GM21737 (cell line): ENCODE results near the gene DRD1.

Experiments used
- ATAC-seq: cut with Tn5 transposase; IDR thresholded peaks from one replicate; pipeline ENCODE4 v1.9.1; 2021; ENCODE audit warnings: mild to moderate bottlenecking, moderate library complexity; ENCODE audit not compliant: unreplicated experiment

DRD1 gene

GRCh38 chr5:175444060-175444904 lies at the start of gene DRD1:
Gene DRD1, minus strand, starts transcription at chr5:175444182. Its CDS starts 1,083 bp downstream, at chr5:175443099.
- ATAC-seq: peak; percentile 74

GRCh38 chr5:175493726-175494125 lies 49.7 kb upstream of the DRD1 start:
- no peak for ATAC-seq

- no peak for ATAC-seq
These were observed 49.3 kb upstream of the DRD1 start for GRCh38 chr5:175493260-175493659.

- no peak for ATAC-seq
These were observed 47.2 kb upstream of the DRD1 start for GRCh38 chr5:175491223-175491622.

GRCh38 chr5:175489693-175490443 lies 45.9 kb upstream of the DRD1 start:
- ATAC-seq: no peak

- no peak for ATAC-seq
These were observed 43.7 kb upstream of the DRD1 start for GRCh38 chr5:175487514-175488222.

- no peak for ATAC-seq
These were observed 41.6 kb upstream of the DRD1 start for GRCh38 chr5:175485631-175486030.

- no peak for ATAC-seq
These were observed 40.8 kb upstream of the DRD1 start for GRCh38 chr5:175484829-175485228.

- ATAC-seq: no peak
These were observed 40.3 kb upstream of the DRD1 start for GRCh38 chr5:175484322-175484721.

GRCh38 chr5:175483337-175483736 lies 39.4 kb upstream of the DRD1 start:
- ATAC-seq: no peak

GRCh38 chr5:175479125-175479881 lies 35.3 kb upstream of the DRD1 start:
- ATAC-seq: no peak

- ATAC-seq: peak; percentile 92
These were observed 34.6 kb upstream of the DRD1 start, which contains the start of gene SFXN1 for GRCh38 chr5:175478384-175479124. Gene SFXN1, plus strand, starts transcription at chr5:175478560. Its CDS starts 13,544 bp downstream, at chr5:175492104.

- no peak for ATAC-seq
These were observed 34.0 kb upstream of the DRD1 start for GRCh38 chr5:175478008-175478383.

GRCh38 chr5:175477440-175477839 lies 33.5 kb upstream of the DRD1 start:
- ATAC-seq: no peak

- no peak for ATAC-seq
These were observed 31.3 kb upstream of the DRD1 start for GRCh38 chr5:175475248-175475647.

GRCh38 chr5:175472378-175472777 lies 28.4 kb upstream of the DRD1 start:
- ATAC-seq: no peak

GRCh38 chr5:175471628-175472027 lies 27.6 kb upstream of the DRD1 start:
- ATAC-seq: no peak

GRCh38 chr5:175471196-175471595 lies 27.2 kb upstream of the DRD1 start:
- ATAC-seq: no peak

GRCh38 chr5:175470781-175471180 lies 26.8 kb upstream of the DRD1 start:
- ATAC-seq: no peak

- ATAC-seq: no peak
These were observed 25.9 kb upstream of the DRD1 start for GRCh38 chr5:175469916-175470315.
